Ascending aorta (tissue), 2 donors: ENCODE measurements around the gene ITGB7. TPM values are rescaled to one million over a fixed set of nuclear protein-coding genes. Genes with fewer than 3 reads are reported as not detected.

Source experiments
- DNase-seq, 2 donors: peaks; one replicate each; pipeline ENCODE4 v3.0.0-alpha.2; 2019; ENCODE audit warnings: low spot score in 2 of 2
- H3K27ac ChIP-seq, 2 donors: fragments of 200-600 bp; sonication (generic); one replicate each; pipeline ENCODE4 v1.5.1; 2016 to 2017; ENCODE audit warnings: mild to moderate bottlenecking in 1 of 2
- H3K27me3 ChIP-seq: fragments of 200-600 bp; sonication (generic); one replicate; pipeline ENCODE4 v1.5.1; 2017
- H3K36me3 ChIP-seq, 2 donors: fragments of 200-600 bp; sonication (generic); one replicate each; pipeline ENCODE4 v1.5.1; 2016
- H3K4me1 ChIP-seq, 2 donors: fragments of 200-600 bp; sonication (generic); one replicate each; pipeline ENCODE4 v1.5.1; 2016 to 2017; ENCODE audit warnings: mild to moderate bottlenecking in 1 of 2
- H3K4me3 ChIP-seq, 2 donors: fragments of 200-600 bp; sonication (generic); one replicate each; pipeline ENCODE4 v1.5.1; 2016 to 2017; ENCODE audit warnings: mild to moderate bottlenecking in 1 of 2
- H3K9me3 ChIP-seq, 2 donors: fragments of 200-600 bp; sonication (generic); one replicate each; pipeline ENCODE4 v1.5.1; 2016
- intact Hi-C: fragments of 100-400 bp; cut with DNase I; formaldehyde crosslinking; loops from one replicate; pipeline ENCODE4 v1.15.1; 2023
- total RNA-seq: library from RNA; depleted of rRNA; stranded (reverse); fragments of >200 nt; gene quantifications from one replicate; pipeline ENCODE4 v1.1.0, GENCODE V29; 2016
- TF ChIP-seq, protein P1 (sequence below), 3 experiments: fragments of 200-600 bp in 2 of 3; fragments of 450-650 bp in 1 of 3; sonication (generic) in 2 of 3; IDR thresholded peaks; one replicate each; pipeline ENCODE4 v1.5.1; 2016 to 2019; ENCODE audit warnings: antibody characterized with exemption in 3 of 3, mild to moderate bottlenecking in 1 of 3, moderate library complexity in 1 of 3

The ITGB7 gene
- total RNA-seq, 1 donor from 2014 or later: 1.6 TPM

DNA sequence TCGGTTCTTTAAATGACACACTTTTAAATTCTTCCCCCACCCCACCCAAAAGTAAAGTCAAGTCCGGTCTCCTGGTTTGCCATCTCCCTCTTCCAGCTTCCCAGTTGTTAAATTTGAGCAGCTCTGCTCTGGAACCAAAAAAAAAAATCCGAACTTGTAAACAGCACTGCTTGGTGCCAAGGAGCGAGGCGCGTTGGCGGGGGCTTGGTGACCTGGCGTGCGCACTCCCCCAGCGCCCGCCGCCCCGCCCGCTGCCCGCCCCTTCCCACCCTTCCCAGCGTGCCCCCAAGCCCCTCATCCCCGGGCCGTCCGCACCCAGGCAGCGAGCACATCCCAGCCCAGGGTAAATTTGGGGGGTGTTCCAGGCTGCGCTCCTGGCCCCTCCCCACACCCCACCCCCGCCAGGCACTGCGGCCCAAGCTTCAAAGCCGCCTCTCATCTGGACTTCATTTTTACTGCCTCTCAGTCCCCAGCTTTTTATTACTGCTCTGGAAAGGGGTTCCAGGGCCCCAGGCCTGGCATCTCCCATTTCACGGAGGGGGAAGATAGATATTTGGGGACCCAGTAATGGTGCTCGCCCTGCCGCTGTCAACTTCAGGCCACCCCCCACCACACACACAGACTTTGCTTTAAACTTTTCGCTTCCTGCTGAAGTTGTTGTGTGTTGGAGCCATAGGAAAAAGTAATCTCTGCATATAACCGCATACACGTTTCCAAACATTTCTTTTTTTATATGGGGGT is 11.7 kb upstream of the ITGB7 start:
- Histone ChIP-seq H3K27me3 (no peaks in the 10 kb centered on the region), H3K27ac (peak overlapping the region; percentile 80 to 96), H3K9me3 (no peaks in the 10 kb centered on the region), H3K4me1 (peaks cover 24 to 42% of the 10 kb centered on the region in 2 donors), H3K36me3 (peaks cover 14 to 19% of the 10 kb centered on the region in 2 donors), H3K4me3 (peak overlapping the region; percentile 85 to 90)
- TF ChIP-seq, protein P1, sequence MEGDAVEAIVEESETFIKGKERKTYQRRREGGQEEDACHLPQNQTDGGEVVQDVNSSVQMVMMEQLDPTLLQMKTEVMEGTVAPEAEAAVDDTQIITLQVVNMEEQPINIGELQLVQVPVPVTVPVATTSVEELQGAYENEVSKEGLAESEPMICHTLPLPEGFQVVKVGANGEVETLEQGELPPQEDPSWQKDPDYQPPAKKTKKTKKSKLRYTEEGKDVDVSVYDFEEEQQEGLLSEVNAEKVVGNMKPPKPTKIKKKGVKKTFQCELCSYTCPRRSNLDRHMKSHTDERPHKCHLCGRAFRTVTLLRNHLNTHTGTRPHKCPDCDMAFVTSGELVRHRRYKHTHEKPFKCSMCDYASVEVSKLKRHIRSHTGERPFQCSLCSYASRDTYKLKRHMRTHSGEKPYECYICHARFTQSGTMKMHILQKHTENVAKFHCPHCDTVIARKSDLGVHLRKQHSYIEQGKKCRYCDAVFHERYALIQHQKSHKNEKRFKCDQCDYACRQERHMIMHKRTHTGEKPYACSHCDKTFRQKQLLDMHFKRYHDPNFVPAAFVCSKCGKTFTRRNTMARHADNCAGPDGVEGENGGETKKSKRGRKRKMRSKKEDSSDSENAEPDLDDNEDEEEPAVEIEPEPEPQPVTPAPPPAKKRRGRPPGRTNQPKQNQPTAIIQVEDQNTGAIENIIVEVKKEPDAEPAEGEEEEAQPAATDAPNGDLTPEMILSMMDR (IDR thresholded peaks at IDR 0.05): no peak
- intact Hi-C loops: loop anchor here (2.0 kb wide), 1 partner anchor 76 kb away; the partner anchor contains the start of gene PFDN5
- DNase-seq: no peak

- H3K4me3 ChIP-seq: peak overlapping the region; percentile 85 to 90
- peaks cover 20 to 27% of the 10 kb centered on the region in 2 donors for H3K36me3 ChIP-seq
- no peaks in the 10 kb centered on the region for H3K27me3 ChIP-seq
- TF ChIP-seq, protein P1 (IDR thresholded peaks at IDR 0.05): no peak
- no peak for DNase-seq
- peaks cover 16 to 34% of the 10 kb centered on the region in 2 donors for H3K4me1 ChIP-seq
- H3K9me3 ChIP-seq: no peaks in the 10 kb centered on the region
- intact Hi-C loops: loop anchor here (2.0 kb wide), 1 partner anchor 77 kb away; the partner anchor contains the start of gene PFDN5
- H3K27ac ChIP-seq: peak overlapping the region; percentile 80 to 96
Observed at GRCh38 chr12:53217931-53218307, 10.9 kb upstream of the ITGB7 start.

DNA sequence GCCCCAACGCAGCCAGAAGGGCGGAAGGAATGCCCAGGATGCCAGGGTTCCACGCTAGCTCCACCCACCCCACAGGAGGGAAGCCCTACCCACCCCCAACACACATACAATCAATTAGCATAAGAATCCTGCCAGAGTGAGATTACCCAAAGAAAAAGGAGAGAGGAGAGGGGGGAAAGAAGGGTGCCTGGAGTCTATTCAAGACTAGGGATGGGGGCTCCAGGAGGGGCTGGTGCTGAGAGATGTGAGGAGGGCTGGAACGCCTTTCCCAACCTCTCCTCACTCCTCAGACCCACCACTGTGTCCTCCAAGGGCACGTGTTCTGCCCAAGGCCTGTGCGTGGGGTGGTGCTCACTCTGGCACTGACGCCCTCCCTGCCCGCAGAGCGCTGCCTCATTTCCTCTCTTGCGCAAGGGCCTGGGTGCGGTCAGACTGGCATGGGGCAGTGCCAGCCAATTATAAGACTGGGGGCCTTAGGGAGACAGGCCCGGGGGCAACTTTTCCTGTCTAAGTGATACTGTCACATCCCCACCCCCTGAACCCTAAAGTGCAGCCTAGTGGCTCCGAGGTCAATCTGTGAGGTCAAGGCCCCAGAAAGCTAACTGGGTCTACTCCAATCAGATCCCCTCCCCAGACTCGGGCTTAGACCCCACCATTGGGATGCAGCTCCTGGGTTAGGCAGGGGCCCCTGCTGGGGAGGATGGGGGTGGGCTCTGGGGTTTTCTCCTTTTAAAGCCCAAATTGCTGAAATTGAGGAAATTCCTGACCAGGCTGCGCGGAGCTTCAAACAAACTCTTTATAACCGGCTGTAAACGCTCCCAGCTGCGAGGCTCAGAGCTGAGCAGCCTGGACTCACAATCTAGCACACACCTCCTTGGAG is 10.2 kb upstream of the ITGB7 start:
- peak overlapping the region; percentile 85 to 90 for H3K4me3 ChIP-seq
- intact Hi-C loops: no loop called here
- TF ChIP-seq, protein P1 (IDR thresholded peaks at IDR 0.05): no peak
- peak in 1 of 2 donors; percentile 77 for DNase-seq
- H3K4me1 ChIP-seq: peaks cover 11 to 28% of the 10 kb centered on the region in 2 donors
- H3K27me3 ChIP-seq: no peaks in the 10 kb centered on the region
- H3K36me3 ChIP-seq: peaks cover 27 to 30% of the 10 kb centered on the region in 2 donors
- H3K9me3 ChIP-seq: no peaks in the 10 kb centered on the region
- peak overlapping the region; percentile 80 to 96 for H3K27ac ChIP-seq

- Histone ChIP-seq H3K4me1 (peaks cover 11 to 25% of the 10 kb centered on the region in 2 donors), H3K9me3 (no peaks in the 10 kb centered on the region), H3K4me3 (no peak overlapping the region), H3K27ac (peak overlapping the region; percentile 80 to 96), H3K27me3 (no peaks in the 10 kb centered on the region), H3K36me3 (peaks cover 44 to 46% of the 10 kb centered on the region in 2 donors)
- TF ChIP-seq, protein P1 (IDR thresholded peaks at IDR 0.05): no peak
- intact Hi-C loops: no loop called here
- no peak for DNase-seq
Observed at GRCh38 chr12:53215497-53215896, 8.4 kb upstream of the ITGB7 start.

GRCh38 chr12:53214687-53215455 is 7.8 kb upstream of the ITGB7 start:
- Histone ChIP-seq H3K27me3 (no peaks in the 10 kb centered on the region), H3K9me3 (no peaks in the 10 kb centered on the region), H3K4me1 (peaks cover 11 to 25% of the 10 kb centered on the region in 2 donors), H3K27ac (peak overlapping the region; percentile 21 to 70), H3K4me3 (no peak overlapping the region), H3K36me3 (peaks cover 51 to 52% of the 10 kb centered on the region in 2 donors)
- intact Hi-C loops: no loop called here
- TF ChIP-seq, protein P1 (IDR thresholded peaks at IDR 0.05): no peak
- no peak for DNase-seq
